Nephron progenitor cell (in vitro differentiated cells): ENCODE results near the gene RARB.

Experiments used
- DNase-seq: peaks from one replicate; pipeline ENCODE4 v3.0.0; 2021
- H3K27ac Mint-ChIP-seq: 2 replicates; pipeline ENCODE4 v1.8.0; 2021; ENCODE audit warnings: mild to moderate bottlenecking, moderate library complexity, mixed read lengths
- H3K27me3 Mint-ChIP-seq: 2 replicates; pipeline ENCODE4 v1.8.0; 2021; ENCODE audit warnings: mild to moderate bottlenecking, low read depth, mixed read lengths; ENCODE audit not compliant: poor library complexity
- H3K36me3 Mint-ChIP-seq: 2 replicates; pipeline ENCODE4 v1.8.0; 2021; ENCODE audit warnings: low read depth, mixed read lengths
- H3K4me1 Mint-ChIP-seq: 2 replicates; pipeline ENCODE4 v1.8.0; 2021; ENCODE audit warnings: mixed read lengths
- H3K4me3 Mint-ChIP-seq: 2 replicates; pipeline ENCODE4 v1.8.0; 2021; ENCODE audit warnings: mild to moderate bottlenecking, moderate library complexity, mixed read lengths
- H3K9me3 Mint-ChIP-seq: 2 replicates; pipeline ENCODE4 v1.8.0; 2021; ENCODE audit warnings: mild to moderate bottlenecking, moderate library complexity, mixed read lengths
- TF ChIP-seq, protein P1 (sequence below): fragments of 200-600 bp; sonication (generic); IDR thresholded peaks from 2 replicates; pipeline ENCODE4 v1.5.0; 2021; ENCODE audit warnings: antibody characterized with exemption

Gene RARB

DNA sequence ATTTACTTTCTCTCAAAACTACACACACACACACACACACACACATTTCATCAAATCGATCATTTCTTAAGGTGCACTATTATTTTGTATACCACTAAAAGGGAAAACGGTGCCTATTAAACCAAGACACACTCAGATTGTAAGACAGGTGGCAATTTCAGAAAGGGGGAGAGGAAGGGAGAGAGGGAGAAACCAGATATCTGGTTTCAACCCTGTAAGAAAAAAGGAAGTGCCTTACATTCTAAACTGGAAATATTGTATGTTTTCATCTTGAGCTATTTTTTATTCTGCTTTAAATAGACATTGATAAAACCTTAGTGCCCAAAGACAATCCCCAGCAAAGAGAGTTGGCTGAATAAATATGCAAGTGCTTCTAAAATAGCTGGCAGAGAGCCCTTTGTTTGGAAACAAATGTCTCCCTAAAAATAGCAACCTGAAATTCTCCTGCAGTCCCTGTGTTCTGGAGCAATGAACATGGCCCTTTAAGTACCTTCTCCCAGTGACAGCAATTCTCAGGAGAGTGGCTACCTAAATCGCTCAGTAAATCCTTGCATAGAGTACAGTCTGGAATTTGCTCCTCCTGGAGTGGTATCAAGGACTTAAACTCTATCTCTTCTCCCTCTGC is 85.7 kb downstream of the RARB start:
- H3K36me3 Mint-ChIP-seq, result peaks cover 9% of the 10 kb centered on the region
- no peak for DNase-seq
- H3K27me3 Mint-ChIP-seq, result no peaks in the 10 kb centered on the region
- peak overlapping the region; percentile 50 for H3K27ac Mint-ChIP-seq
- TF ChIP-seq, protein P1, sequence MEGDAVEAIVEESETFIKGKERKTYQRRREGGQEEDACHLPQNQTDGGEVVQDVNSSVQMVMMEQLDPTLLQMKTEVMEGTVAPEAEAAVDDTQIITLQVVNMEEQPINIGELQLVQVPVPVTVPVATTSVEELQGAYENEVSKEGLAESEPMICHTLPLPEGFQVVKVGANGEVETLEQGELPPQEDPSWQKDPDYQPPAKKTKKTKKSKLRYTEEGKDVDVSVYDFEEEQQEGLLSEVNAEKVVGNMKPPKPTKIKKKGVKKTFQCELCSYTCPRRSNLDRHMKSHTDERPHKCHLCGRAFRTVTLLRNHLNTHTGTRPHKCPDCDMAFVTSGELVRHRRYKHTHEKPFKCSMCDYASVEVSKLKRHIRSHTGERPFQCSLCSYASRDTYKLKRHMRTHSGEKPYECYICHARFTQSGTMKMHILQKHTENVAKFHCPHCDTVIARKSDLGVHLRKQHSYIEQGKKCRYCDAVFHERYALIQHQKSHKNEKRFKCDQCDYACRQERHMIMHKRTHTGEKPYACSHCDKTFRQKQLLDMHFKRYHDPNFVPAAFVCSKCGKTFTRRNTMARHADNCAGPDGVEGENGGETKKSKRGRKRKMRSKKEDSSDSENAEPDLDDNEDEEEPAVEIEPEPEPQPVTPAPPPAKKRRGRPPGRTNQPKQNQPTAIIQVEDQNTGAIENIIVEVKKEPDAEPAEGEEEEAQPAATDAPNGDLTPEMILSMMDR, result no peak
- no peak overlapping the region for H3K4me3 Mint-ChIP-seq
- peaks cover 9% of the 10 kb centered on the region for H3K9me3 Mint-ChIP-seq
- peaks cover 32% of the 10 kb centered on the region for H3K4me1 Mint-ChIP-seq

DNA sequence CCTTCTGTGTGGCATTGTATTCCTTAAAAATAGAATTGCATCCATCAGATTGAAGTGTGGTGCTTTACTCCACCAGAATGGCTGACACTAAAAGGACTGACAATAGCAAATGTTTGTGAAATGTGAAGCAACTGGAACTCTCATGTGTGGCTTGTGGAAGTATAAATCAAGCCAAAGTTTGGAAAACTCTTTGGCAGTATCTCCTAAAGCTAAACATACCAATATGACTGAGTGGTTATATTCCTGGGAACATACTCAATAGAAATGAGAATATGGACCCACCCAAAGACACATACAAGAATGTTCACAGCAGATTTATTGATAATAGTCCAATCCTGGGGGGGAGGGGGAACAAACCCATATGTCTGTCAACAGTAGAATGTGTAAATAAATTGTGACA is 87.1 kb downstream of the RARB start:
- Mint-ChIP-seq H3K9me3 (peaks cover 9% of the 10 kb centered on the region), H3K4me3 (no peak overlapping the region), H3K36me3 (peaks cover 9% of the 10 kb centered on the region), H3K27me3 (no peaks in the 10 kb centered on the region), H3K27ac (no peak overlapping the region), H3K4me1 (peaks cover 21% of the 10 kb centered on the region)
- TF ChIP-seq, protein P1, result no peak
- DNase-seq, result no peak

DNA sequence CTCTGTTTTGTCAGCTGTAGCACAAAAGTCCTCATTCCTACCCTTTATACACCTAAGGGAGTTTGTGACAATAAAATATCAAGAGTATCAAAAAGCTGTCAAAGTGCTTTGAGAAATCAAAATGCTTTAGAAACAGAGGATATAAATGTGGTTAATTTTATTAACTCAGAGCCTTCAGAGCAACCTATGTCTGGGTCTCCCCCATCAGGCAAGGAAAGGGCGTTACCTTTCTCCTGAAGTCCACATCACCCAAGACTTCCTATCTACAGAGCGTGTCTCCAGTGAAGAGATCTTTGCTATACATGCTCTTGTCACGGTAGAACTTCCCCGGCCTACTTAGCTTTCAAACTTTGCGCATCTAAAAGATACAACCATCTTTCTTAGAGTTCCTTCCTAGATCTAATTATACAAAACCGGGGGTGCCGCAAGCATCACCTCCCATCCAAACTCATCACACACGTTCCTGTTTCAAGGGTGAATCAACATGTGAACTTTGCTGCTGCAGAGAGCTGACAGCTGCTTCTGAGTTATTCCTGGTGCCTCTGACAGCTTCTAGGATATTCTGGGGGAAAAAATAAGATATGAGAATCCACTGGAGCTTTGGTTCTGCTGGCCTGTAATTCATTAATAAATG is 93.0 kb downstream of the RARB start:
- no peak overlapping the region for H3K27ac Mint-ChIP-seq
- H3K4me3 Mint-ChIP-seq, result no peak overlapping the region
- DNase-seq, result no peak
- H3K9me3 Mint-ChIP-seq, result no peaks in the 10 kb centered on the region
- no peaks in the 10 kb centered on the region for H3K36me3 Mint-ChIP-seq
- no peaks in the 10 kb centered on the region for H3K27me3 Mint-ChIP-seq
- TF ChIP-seq, protein P1, result no peak
- peaks cover 10% of the 10 kb centered on the region for H3K4me1 Mint-ChIP-seq

DNA sequence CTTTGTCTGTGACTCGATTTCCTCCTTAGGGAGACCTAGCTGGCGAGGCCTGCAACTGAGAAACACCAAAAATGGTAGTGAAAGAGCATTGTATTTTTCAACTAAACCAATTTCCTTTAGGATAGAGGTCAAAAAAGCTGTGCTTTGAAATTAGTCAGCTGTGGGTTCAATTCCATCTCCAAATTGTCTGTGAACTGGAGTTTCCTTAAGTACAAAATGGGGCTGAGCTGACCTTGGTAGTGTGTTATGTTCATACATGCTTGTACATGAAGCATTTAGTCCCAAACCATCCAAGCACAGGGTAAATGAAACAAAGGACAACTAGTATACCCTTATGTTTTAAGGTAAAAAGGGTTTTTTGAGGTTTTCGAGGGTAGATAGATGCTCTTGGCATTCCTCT is 99.3 kb downstream of the RARB start:
- Mint-ChIP-seq H3K4me1 (peaks cover 16% of the 10 kb centered on the region), H3K36me3 (peaks cover 35% of the 10 kb centered on the region), H3K9me3 (peaks cover 32% of the 10 kb centered on the region), H3K27ac (no peak overlapping the region), H3K27me3 (peaks cover 2% of the 10 kb centered on the region), H3K4me3 (no peak overlapping the region)
- TF ChIP-seq, protein P1, result no peak
- DNase-seq, result no peak

- no peak for DNase-seq
- TF ChIP-seq, protein P1, result no peak
- peak overlapping the region; percentile 52 for H3K27ac Mint-ChIP-seq
- H3K36me3 Mint-ChIP-seq, result peaks cover 36% of the 10 kb centered on the region
- H3K4me3 Mint-ChIP-seq, result no peak overlapping the region
- peaks cover 2% of the 10 kb centered on the region for H3K27me3 Mint-ChIP-seq
- peaks cover 16% of the 10 kb centered on the region for H3K4me1 Mint-ChIP-seq
- peaks cover 34% of the 10 kb centered on the region for H3K9me3 Mint-ChIP-seq
Observed at GRCh38 chr3:25527801-25528200, 99.7 kb downstream of the RARB start.

DNA sequence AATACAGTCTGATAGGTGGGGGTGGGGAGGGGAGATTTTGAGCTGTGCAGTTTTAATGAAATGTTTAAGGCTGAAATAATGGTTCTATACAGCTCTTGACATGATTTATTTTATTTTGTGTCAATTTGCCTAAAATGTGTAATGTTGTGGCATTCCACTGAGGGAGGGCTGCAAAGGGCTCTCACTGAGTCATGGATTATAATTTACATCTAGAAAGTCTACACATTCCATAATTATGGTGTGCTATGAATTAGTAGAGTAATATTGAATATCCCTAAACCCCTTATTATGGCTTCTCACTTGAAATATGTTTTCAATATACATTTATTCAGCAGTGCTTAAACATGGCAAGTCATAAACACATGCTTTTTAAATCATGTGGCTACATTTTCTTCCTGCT is 103.9 kb downstream of the RARB start:
- Mint-ChIP-seq H3K4me3 (no peak overlapping the region), H3K4me1 (peaks cover 13% of the 10 kb centered on the region), H3K27ac (no peak overlapping the region), H3K27me3 (peaks cover 5% of the 10 kb centered on the region), H3K9me3 (peaks cover 34% of the 10 kb centered on the region), H3K36me3 (peaks cover 36% of the 10 kb centered on the region)
- TF ChIP-seq, protein P1, result no peak
- no peak for DNase-seq
